Activated effector memory CD4-positive, alpha-beta T cell treated with Interleukin-2 at 50 U/mL for 16 hours (primary cell): ENCODE results near the gene MARCHF9.

Source experiments
- DNase-seq: peaks from one replicate; pipeline ENCODE4 v3.0.0-alpha.2; 2020

The MARCHF9 gene

DNA sequence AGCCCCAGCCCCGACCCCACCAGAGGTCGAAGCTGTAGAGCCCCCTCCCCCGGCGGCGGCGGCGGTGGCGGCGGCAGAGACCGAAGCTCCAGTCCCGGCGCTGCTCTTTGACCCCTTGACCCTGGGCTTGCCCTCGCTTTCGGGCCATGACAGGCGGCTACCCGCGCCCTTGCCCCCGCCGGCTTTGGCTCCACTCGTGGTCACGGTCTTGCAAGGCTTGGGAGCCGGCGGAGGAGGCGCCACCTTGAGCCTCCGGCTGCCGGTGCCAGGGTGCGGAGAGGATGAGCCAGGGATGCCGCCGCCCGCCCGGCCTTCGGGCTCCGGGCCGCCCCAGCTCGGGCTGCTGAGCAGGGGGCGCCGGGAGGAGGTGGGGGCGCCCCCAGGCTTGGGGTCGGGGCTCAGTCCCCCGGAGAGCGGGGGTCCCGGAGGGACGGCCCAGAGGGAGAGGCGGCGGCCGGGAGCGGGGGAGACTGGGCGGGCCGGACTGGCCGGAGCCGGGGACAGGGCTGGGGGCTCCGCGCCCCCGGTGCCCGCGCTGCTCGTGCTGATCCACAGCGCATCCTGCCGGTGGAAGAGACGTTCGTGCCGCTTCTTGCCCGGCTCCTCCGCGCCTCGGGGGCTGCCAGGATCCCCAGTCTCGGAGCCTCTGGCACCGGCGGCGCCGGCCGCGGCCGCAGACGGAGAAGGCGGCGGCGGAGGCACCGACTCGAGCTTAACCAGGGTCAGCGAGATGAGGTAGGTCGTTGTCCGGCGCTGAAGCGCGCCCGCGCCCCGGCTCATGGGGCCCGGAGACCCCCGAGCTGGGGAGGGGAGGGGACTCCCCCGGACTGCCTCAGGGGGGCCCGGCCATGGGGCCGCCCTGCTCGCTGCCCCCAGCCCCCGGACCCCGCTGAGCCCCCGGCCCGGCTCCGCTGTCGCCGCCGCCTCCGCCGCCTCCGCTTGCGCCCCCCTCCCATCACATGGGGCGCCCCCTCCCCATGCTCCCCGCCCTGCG is 17.1 kb upstream of the MARCHF9 start:
- DNase-seq: no peak

DNA sequence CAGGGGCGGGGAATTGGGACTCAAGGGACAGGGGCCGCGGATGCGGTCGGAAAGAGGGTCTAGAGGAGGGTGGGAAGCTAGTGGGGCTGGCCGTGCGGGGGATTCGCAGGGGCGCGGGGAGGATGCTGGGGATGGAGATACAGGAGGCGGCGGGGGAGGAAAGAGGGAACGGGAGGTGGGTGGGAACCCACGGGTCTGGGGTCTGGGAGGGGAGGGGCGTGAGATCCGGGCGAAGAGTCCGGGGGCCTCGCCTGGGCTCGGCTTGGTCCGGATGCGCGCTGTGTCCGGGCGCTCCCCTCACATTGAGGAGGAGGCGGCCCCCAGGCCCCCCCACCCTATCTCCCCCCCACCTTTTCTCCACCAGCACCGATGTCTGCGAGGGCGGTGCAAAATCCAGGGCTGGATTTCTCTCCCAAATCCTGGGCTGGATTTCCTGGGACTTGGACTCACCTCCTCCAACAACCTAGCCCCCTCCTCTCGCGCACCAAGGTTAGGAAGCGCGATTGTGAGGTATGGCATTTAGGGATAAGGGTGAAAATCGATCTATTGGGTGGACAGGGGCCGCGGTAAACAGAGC is 16.2 kb upstream of the MARCHF9 start, which contains the start of gene AGAP2:
AGAP2 (minus strand) TSS at position 82 of the 577 bp plus-strand sequence. CDS start 496 bp downstream, outside the sequence.
- no peak for DNase-seq

DNA sequence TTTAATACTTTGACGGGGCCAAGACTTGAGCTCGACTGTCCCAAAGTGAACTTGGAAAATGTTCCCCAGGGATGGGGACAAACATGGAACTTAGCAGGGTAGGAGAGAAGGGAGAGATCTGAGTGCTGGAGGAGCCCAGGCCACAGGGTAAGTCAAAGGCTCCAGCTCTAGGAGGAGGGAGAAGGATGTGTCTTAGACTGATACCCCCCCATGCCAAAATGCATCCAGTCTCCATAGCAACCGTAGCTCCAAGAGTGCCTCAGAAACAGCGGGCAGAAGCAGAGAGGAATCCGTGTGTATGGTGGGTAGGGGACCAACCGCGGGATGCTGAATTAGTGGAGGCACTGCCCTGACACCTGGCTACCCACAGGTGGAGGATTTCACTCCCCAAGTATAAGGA is 15.5 kb upstream of the MARCHF9 start:
- no peak for DNase-seq

DNA sequence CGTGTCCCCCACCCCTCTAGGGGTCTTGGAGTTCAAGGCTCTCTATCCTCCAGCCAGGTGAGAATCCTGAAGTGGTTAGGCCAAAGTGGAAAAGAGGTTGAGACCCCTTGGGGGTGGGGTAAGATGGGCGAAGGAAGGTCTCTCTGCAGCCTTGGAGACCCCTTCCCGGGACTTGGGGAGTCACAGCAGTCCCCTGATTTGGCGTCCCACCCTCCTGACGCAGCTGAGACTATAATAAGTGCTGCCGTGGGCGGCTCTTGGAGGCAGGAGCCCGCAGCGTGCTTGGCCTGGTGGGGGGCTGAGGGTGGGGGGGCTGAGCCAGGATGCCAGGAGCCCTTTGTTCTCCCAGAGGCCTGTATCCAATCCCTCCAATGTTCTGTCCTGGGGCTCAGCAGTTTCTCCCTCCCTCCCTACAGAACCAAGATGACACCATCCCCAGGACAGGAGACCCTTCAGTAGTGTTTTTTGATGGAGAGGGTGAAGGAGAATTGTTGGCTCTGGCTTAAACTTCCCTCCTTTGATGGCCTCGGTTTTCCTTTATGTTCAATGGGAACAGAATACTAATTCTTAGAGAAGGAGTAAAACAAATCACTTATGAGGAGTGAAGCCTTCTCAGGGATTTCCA is 14.9 kb upstream of the MARCHF9 start:
- no peak for DNase-seq

DNA sequence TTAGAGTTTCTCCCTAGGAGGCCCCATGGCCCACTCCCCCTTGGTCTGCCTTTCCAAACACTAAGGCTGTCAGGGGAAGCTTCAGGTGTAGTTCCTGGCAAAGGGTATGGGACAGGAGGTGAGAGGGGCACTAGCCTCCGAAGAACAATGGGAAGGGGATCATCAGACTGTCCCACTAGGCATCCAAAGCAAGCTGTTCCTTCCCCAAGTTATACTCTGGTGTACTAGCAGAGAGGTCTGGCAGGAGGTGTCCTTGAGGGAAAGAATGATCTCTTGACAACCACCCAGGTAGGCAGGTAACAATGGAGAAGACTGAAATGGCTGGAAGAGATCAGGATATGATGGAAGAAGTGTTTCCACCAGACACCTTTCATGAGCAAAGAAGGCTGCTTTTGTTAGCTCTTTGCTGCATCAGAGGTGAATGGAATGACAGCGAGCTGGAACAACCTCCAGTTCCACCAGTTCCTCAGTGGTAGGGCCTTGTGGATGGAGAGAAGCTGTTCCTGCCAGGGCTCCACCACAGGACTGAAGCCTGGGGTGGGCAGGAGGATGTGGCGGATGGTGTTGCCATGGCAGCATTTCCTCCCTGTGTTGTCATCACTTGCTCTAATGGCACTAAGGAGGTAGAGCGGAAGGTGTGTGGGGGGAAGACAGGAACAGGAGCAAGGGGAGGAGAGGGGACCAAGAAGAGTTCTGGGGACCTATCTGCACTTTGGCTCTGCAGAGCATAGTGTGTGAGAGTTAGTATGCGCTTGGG is 14.1 kb upstream of the MARCHF9 start:
- peak; percentile 74 for DNase-seq

DNA sequence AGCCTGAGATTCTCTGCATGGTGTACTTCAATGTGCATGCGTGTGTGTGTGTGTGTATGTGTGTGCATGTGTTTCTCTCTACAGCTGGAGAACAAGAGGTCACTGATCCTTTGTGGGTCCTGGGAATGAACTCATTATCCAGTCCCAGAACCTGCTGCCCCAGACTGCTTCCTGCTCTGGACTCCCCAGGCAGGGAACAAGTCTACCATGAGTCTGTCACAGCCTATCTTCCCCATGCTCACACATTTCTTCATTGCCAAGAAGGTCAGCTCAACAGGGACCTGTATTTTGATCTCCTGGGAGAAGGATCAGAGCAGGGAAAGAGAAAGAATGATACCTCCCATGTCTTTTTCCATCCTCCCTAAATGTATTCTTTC is 13.5 kb upstream of the MARCHF9 start:
- DNase-seq: no peak

DNA sequence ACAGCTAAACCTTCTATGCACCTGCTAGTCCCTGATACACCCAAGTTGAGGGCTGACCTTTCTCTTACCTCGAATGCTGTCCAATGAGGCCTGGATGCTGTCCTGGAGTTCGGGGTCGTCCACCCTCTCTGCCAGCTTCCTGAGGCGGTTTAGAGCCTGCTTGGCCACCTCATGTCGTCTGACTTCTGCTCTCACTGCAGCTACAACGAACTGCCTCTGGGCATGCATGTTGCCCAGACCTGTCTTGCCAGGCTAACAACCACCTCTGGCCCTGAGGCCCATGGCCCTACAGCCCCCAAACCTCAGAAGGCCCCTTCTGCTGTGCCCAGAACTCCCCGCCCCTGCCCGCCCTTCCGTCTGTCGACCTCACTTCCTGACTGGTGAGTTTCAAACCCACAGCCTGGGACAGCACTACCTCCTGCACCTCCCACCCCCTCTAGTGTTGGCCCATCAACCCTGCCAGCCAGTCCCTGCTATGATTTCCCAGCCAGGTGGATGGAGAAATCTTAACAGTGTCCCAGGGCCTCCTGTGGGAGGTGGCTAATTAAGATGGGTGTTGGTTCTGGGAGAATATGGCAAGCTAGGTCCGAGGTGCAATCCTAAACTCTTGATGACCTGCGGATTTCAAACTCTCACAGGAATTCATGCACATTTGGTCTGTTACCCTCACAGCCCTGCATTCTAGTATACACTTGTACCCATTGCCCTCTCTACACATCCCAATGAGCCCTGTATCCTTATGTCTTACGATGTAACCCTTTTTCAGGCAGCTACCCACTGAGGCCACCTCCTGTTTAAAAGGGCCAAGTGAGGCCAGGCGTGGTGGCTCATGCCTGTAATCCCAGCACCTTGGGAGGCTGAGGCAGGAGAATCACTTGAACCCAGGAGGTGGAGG is 12.8 kb upstream of the MARCHF9 start:
- peak; percentile 74 for DNase-seq

DNA sequence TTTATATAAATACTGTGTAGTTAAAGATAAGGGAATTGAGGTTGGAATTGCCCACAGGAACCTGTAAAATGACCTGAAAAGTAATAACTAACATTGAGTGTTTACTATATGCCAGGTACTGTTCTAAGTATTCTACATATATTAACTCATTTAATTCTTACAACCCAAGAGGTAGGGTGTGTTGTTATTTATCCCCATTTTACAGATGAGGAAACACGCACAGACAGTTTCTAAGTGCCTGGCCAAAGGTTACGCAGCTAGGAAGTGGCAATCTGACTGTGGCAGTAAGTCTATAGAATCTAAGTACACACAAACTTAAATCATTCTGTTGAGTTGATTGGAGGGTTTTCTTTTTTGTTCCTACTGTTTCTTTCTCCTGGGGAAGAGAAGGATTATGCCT is 11.1 kb upstream of the MARCHF9 start:
- DNase-seq: no peak

DNA sequence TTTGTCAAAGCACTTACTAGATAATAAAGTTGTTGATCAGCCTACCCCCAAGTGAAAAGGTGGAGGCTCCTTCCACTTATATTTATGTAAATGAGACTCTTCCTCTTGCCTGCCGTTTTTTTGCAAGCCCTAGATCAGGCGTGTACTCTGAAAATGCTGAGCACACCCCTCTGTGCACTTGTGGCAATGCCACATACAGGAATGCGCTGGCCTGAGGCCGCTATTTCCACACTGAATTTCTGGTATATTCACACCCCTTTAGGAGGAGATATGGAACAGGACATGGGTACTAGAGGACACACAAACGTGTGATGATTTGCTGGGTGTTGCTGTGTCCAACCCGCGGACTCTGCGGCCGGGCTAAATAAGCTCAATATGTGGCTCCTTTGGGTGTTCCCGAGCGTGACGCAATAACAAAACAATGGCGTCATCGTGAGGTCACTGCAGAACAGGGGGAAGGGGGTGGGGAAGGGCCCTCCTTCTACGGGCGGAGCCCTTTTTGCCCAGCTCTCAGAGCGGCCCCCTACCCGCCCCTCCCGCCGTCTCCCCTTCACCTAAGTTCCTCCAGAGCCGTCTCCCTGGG is 10.6 kb upstream of the MARCHF9 start:
- no peak for DNase-seq

DNA sequence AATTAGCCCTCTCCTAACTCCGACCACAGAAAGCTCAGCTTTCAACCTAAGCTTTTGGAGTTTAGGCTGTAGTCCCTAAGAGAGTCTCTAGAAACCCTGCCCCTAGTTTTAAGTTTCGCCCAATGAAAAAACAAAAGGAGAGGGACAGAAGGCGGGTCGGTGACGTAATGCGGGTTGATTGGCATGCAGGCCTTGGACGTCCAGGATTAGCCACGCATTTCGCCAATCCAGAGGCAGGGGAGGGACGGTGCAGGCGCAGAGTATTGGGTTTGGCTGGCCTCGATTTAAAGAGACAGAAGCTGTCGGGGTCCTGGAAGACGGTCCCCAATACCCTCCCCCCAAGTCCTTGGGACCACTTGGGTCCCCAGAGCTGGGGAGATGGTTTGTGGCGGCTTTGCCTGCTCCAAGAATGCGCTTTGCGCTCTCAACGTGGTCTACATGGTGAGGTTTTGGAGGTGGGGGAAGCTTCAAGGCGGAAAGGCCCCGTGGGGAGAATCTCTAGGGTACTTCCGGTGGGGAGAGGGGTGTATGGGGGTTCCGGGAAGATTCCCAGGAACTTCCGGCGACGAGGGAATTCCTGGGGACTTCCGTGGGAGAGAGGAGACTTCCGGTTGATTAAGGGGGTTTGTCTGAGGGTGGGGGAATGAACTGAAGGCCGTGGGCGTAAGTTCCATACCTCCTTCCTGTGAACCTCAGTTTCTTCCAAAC is 10.0 kb upstream of the MARCHF9 start, which contains the start of gene TSPAN31:
TSPAN31 (plus strand) TSS at position 263 of the 708 bp plus-strand sequence; CDS start at position 379, 116 bp downstream.
- peak; percentile 88 for DNase-seq

DNA sequence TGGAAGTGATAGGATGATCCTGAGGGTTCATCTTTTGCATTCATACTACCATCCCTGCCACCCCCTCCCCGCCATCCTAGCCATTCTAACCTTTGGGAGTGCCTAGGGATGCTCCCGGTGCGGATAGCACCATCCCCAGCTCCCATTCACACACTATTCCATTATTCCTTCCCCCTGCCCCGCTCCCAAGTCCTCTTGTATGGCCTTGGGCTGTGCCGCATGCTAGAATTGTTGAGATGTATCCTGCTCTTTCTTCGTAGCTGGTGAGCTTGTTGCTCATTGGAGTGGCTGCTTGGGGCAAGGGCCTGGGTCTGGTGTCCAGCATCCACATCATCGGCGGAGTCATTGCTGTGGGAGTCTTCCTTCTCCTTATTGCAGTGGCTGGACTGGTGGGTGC is 9.4 kb upstream of the MARCHF9 start:
- no peak for DNase-seq

DNA sequence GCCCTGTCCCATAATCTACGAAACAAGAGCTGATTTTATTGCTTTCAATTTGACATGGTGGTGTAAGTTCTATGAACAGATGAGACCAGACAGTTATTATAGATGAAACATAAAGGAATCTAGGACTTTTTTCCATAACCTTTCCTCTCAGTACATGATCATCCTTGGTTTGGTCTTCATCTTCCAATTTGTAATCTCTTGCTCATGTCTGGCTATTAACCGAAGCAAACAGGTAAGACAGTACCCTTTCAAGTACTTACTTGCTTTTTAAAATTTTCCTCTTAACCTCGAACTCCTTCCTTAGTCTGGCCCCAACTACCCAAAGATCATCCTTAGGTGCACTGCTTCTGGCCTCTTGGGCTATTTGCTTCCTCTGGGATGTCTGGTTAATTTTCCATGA is 8.9 kb upstream of the MARCHF9 start:
- DNase-seq: no peak

DNA sequence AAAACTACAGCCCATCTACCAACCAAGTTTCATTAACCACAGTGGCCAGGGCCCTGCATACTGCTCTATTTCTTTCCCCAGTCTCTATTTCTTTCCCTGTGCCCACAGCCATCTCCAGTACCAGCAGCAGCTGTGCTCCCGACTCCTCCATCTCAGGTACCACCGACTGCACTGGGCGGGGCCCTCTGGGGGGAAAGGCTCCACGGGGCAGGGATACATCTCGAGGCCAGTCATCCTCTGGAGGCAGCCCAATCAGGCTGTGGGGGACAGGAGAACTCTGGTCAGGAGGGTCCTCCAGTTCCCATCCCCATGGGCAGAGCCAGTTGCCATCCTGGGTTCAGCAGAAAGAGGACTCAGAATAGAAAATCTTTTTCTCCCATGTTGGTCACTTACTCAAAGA is 5.8 kb upstream of the MARCHF9 start:
- DNase-seq: no peak

DNA sequence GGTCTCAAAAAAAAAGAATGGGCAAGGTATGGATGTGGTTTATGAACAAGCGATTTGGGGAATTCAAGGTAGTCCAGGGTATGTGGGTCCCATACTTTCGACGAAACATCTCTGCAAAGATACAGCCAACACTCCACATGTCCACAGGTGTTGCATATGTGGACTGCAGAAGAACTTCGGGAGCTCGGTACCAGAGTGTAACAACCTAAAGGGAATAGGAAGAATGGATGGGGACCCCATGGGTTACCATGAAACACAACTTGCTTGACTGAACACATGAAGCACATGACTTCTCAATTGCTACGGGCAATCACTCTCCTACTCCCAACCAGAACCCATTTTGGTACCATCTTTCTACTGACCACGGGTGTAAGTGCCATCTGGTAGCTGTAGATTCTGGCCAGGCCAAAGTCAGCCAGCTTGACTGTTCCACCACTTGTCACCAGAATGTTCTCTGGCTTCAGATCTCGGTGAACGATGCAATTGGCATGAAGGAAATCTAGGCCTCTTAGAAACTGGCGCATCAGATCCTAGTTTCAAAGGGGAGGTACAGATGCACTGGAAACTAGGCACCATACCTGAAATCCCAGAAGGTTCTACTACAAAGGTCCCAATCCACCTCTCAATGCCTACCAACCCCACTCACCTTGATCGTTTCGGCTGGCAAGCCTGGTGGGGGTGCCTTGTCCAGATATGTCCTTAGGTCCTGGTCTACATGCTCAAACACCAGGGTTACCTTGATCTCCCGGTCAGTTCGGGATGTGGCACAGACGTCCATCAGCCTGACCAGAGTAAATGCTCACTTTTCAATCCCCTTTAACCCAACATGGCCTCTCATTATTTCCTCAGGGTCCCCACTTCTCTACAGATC is 4.1 kb upstream of the MARCHF9 start:
- no peak for DNase-seq

DNA sequence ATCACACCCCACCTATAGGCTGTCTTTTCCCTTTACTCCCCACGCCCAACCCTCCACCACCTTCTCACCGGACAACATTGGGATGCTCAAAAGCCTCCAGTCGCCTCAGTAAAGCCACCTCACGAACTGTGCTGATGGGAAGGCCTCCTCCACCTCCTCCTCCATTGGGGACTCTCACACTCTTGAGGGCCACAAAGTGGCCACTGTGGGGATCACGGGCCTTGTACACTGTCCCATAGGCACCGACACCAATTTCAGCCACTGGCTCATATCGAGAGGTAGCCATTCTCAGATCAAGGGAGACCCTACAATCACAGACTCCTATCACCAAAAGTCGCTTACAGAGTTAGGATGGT is 3.5 kb upstream of the MARCHF9 start:
- no peak for DNase-seq

DNA sequence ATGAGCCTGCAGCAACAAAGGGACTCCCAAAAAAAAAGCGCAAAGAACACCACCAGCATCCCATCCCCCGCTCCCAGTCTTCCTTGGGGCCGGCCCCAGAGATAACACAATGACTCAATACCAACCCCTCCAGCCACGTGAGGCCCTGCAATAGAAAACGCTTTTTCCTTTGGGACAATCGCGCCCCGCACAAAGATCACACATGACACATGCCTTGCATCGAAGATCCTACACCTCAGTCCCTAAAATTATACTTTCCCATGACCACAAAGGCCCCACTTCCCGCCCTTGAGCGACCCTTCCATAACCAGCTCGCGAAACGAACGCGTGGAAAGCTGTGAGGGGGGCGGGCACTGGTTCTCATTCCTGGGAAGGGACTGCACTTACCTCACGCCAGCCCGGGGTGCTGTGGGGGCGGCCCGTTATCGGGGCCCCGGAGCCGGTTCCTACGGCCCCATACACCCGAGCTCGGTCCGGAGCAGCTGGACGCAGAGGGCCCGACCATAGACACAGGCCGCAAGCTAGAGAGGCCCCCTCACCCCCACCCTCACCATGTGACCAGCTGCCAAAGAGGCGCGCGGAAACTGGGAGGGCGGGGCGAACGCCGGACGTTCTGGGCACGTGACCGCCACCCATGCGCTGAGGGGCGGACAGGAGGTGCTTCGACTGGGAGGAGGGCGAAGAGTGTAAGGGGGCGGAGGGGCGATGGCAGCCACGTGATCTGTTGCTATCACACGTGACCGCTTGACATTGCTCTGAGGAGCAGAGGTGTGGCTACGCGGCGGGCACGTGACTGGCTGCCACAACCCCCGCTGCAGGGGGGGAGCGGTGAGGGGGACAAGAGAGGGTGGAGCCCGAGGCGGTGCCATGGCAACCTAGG is 2.9 kb upstream of the MARCHF9 start, which contains the start of gene CDK4:
CDK4 (minus strand) TSS at position 523 of the 880 bp plus-strand sequence. CDS start 593 bp downstream, outside the sequence.
- peak; percentile 99 for DNase-seq

DNA sequence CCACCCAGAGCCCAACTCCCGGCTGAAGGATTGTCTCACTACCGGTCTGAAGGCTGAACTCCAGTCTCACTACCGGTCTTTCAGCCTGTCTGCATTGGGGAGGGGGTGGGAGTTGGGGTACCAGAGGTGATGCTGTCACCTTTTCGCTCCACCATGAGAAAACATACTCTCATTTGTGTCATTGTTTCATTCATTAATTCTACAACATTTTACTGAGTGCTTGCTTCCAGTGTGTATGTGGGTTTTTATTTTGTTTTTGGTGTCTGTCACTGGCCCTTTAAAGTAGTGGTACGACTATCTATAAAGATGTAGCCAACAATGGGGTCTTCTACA is 2.3 kb upstream of the MARCHF9 start:
- no peak for DNase-seq

DNA sequence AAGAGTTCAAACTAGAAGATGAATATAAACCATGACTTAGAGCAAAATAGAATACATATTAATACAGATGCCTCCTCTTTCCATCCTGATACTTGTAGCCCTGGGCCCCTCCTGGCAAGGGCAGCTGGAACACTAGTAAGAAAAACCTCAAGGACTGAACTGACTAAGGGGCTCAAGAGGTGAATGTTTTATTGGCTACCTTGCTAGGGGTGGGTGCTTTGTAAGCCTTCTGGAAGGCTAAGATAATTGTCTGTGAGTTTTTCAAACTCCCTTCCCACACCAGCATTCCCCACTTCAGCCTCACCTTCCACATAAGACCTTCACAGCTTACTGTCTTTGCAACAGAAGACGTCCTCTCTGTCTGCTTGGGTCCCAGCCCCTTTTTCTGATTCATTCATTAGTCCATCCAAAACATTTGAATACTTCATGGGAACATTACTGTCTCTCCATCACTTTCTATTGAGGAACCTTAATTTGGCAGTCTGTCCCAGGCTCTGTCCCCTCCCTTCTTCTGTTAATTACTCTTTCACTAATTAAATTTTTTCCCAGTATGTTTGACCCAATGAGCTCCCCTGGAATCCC is 1.1 kb upstream of the MARCHF9 start:
- no peak for DNase-seq

DNA sequence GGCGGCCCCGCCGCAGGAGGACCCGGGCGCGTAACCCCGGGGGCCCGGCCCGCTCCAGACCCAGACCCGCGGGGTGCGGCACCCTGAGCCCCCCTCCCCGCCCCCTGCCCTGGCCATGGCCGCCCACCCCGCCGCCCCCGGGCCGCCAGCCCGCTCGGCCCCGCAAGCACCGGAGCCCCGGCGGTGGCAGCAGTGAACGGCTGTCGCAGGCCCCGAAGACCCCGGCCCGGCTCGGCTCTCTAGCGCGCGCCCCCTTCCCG is 221 bp downstream of the MARCHF9 start:
- DNase-seq: no peak
